HG03060 (cell line): ENCODE measurements around the gene TMEM179B.
A peak's percentile ranks its signal among the peaks of the same experiment; 100 is the strongest.
"Not testable (repeated sequence)": the region's sequence is repeated elsewhere in the genome, so short reads cannot be mapped to it uniquely, and the experiment has no call there.

Experiments
- ATAC-seq: cut with Tn5 transposase; IDR thresholded peaks from one replicate; pipeline ENCODE4 v1.9.1; 2021; ENCODE audit warnings: low read depth, moderate number of reproducible peaks; ENCODE audit not compliant: unreplicated experiment

Gene TMEM179B, protein sequence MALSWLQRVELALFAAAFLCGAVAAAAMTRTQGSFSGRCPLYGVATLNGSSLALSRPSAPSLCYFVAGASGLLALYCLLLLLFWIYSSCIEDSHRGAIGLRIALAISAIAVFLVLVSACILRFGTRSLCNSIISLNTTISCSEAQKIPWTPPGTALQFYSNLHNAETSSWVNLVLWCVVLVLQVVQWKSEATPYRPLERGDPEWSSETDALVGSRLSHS

DNA sequence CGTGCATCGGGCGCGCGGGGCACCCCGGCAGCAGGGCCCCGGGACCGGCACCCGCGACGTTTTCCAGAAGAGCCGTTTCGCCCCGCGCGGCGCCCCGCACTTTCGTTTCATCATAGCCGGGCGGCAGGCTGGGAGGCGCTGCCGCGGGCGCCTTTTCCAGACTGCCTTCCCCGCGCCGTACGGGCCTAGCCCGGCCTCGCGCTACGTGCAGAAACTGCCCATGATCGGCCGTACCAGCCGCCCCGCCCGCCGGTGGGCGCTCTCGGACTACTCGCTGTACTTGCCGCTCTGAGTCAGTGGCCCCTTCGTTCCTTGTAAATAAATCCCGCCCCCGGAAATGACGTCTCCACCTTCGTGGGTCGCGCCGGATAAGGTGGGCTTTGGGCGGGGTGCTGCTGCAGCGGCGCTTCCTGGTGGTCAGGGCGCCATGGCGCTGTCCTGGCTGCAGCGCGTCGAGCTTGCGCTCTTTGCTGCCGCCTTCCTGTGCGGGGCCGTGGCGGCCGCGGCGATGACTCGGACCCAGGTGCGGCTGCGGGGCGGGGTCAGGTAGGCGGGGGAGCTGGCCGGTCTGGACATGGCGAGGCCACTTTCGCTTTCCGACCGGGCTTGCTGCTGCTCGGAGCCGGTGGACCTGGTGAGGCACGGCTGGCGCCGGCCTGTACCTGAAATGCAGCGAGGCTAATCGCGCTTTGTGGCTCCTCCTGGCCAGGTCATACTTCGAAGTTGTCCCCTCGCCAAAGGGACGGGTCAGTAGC, at the start of gene TMEM179B:
Gene TMEM179B, plus strand, starts transcription at position 398 of the 755 bp plus-strand sequence. Its CDS starts 30 bp downstream, at position 428.
- ATAC-seq = peak; percentile 39

DNA sequence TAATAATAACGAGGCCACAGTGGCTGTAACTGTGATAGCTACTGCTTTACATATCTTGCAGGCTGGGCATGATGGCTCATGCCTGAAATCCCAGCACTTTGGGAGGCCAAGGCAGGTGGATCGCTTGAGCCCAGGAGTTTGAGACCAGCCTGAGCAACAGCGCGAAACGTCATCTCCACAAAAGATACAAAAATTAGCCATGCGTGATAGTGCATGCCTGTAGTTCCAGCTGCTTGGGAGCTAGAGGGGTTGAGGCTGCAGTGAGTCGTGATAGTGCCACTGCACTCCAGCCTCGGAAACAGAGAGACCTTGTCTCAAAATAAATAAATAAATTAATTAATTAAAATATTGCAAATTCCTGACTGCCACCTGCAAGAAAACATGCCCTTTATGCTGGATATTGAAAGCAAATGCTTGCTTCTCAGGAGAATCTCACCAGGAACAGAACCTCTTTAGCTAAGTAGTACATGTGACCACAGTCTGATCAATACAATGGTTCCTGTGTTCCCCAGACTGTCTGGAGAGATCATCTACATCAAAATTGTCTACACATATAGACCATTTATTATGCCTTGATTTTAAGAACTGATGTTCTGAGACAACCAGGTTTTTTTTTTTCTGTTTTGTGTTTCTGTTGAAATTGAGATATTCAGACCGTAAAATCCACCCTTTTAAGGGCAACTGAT, 39.6 kb upstream of the TMEM179B start:
- no peak for ATAC-seq

DNA sequence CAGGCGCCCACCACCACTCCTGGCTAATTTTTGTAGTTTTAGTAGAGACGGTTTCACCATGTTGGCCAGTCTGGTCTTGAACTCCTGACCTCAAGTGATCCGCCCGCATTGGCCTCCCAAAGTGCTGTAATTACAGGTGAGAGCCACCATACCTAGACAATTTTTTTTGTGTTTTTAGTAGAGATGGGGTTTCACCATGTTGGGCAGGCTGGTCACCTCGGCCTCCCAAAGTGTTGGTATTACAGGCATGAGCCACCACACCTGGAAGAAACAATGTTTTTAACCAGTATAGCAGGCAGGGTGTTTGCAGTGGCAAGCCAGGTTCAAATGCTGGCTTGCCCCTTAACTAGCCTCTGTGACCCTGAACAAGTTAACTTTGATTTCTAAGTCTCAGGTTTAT, 37.3 kb upstream of the TMEM179B start:
- ATAC-seq = not testable (repeated sequence)

DNA sequence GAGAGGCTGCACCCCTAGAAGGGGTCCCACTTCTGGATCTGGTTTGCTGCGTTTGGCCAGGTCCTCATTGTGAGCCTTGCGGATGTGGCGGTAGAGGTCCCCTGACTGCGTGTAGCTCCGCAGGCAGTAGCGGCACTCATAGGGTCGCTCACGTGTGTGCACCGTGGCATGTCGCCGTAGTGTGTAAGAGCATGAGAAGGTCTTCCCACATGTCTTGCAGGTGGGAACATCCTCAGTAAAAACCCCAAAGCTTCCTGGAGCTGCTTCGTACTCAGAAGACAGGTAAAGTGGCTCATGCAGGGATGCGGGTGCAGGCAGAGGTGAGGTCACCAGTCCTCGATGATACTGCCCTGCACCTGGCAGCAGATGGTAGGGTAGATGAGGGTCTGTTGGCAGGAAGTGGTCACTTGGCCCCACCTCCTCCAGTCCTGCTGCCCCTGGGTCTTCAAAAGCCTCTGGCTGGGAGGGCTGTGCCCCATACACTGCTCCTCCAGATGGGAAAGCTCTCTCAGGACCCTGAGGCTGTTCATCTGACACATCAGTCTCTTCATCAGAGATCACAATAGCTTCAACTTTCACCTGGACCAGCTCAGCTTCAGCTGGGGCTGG, 34.9 kb upstream of the TMEM179B start:
- ATAC-seq = no peak

DNA sequence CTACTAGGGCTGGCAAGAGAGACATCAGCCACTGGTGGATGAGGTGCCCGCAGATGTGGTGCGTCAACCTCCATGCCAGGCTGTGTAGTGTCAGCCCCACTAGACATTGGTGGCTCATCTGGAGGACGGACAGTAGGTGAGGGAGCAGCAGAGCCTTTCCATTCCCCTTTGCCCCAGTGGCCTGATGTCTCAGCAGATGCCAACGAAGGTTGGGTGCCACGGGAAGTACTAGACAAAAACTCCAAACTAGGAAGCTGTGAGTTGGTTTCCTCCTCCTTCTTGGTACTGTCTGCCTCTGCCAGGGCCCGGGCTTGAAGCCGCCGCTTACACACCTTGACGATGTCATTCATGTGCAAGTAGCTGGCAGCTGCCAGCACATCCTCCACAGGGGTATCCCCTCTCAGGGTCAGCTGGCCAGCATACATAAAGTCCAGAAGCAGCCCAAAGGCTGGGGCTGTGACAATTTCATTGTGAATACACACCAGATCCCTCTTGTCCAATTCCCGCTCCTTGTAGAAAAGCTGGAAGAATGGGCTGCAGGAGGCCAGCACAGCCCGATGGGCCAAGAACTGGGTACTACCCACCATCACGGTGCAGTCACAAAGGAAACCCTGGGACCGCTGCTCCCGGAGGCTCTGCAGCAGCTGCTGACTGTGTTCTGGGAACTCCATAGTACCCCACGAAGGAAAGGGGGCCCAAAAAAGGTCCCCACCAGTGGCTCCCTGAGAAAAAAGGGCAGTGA, 34.0 kb upstream of the TMEM179B start:
- ATAC-seq = no peak

DNA sequence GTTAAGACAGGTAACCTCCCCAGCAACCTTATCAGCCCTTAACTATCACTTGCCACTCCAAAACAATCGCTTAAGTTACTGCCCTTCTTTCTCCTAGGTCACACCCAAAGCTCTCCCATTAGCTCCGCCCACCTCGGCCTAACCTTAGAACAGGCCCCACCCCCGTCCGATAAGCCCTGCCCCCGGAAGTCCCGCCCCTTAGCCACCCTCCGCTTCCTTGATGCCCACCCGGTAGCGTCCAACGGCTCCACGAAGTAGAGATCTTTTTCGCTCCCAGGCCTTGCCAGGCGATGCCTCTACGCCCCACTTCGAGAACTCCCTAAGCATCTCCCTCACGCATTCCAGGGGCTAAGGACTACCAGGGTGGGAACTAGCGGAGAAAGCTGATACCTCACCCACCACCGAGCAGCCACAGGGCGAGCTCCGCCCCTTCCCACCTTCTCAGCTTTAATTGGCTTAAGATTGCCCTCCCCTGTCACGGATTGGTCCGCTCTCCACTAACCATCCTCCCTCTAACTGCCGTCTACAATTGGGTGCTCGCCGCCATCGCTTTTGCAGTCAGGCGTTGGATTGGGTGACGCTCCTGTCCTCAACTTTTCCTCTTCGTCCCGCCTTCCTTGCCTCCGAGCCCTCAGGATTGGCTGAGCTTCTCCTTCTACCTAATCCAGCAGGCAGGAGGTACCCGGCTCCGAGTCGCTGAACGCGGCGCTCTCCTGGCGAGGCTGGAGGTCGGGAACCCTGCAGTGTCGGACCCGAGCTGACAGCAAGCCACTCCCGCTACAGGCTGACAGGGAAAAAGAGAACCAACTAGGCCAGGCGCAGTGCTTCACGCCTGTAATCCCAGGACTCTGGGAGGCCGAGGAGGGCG, 33.2 kb upstream of the TMEM179B start, which contains the start of gene ZBTB3:
Gene ZBTB3, minus strand, starts transcription at position 425 of the 868 bp plus-strand sequence. CDS start 496 bp downstream, outside the sequence.
- ATAC-seq = peak; percentile 94

DNA sequence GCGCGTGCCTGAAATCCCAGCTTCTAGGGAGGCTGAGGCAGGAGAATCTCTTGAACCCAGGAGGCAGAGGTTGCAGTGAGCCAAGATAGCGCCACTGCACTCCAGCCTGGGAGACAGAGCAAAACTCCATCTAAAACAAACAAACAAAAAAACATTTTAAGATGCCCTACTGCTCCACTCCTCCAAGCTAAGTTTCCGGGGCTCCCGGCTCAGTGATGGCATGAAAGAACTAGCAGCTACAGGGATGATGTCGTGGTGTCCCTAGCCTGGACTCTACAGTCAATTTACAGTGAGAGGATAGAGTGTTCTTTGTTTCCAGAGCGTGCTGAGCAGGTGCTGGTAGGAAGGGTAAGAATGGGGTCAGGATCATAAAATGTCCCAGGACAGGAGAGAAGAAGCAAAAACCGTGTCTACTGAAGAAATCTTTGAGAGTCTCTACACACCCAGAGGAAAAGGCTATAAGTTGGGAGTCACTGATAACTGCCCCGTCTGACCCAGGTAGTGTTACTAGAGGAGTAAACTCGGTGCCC, 32.1 kb upstream of the TMEM179B start:
- ATAC-seq = no peak

DNA sequence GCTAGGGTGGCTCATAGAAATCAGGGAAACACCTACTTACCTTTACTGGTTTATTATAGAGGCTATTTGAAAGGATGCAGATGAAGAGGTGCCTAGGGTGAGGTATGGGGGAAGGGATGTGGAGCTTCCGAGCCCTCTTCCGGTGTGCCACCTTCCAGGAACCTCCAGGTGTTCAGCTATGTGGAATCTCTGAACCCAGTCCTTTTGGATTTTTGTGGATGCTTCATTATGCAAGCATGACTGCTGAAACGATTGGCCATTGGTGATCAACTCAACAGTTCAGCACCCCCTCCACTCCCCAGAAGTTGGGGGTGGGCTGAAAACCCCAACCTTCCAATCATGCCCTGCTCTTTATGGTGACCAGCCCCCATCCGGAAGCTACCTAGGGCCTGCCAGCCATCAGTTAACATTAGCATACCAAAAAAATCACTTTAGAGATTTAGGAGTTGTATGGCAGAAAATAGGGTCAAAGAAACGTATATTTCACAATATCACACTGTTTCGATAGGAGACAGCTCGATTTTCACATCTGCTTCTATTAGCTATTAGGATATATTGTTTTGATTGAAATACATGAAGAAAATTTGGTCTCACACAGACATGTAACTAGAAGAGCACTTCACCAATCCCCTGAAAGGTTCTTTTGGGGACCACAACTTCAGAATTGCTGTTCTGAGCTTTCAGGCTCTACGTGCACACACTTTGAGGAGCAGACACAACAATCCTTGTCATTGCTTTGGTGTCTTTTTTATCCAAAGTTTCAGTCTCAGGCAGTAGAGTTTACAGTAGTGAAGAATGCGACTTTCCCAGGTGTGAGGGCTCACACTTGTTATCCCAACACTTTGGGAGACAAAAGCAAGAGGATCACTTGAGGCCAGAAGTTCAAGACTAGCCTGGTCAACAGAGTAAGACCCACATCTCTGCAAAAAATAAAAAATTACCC, 29.1 kb upstream of the TMEM179B start:
- no peak for ATAC-seq

DNA sequence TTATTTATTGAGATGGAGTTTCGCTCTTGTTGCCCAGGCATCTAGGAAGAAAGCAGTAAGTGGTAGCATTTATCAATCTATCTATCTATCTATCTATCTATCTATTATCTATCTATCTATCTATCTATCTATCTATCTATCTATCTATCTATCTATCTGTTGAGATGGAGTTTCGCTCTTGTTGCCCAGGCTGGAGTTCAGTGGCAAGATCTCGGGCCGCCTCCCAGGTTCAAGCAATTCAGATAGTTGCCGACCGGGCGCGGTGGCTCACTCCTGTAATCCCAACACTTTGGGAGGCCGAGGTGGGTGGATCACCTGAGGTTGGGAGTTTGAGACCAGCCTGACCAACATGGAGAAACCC, 26.4 kb upstream of the TMEM179B start:
- not testable (repeated sequence) for ATAC-seq

DNA sequence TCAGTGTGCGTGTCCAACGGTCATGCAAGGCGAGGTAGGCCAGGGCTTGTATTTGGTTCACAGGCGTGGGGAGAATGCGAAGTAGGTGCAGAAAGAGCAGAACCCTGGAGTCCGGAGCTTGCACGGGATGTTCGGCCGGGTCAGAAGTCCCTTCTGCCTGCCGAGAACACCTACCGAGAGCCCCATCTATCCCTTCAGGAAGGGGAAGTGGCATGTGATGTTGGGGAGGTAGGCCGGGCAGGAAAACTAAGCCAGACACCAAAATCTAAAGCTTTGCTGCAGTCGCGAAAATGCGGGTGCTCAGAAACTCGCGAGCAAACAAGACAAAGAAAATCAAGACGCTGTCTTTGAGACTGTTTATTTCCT, 16.4 kb upstream of the TMEM179B start:
- no peak for ATAC-seq

DNA sequence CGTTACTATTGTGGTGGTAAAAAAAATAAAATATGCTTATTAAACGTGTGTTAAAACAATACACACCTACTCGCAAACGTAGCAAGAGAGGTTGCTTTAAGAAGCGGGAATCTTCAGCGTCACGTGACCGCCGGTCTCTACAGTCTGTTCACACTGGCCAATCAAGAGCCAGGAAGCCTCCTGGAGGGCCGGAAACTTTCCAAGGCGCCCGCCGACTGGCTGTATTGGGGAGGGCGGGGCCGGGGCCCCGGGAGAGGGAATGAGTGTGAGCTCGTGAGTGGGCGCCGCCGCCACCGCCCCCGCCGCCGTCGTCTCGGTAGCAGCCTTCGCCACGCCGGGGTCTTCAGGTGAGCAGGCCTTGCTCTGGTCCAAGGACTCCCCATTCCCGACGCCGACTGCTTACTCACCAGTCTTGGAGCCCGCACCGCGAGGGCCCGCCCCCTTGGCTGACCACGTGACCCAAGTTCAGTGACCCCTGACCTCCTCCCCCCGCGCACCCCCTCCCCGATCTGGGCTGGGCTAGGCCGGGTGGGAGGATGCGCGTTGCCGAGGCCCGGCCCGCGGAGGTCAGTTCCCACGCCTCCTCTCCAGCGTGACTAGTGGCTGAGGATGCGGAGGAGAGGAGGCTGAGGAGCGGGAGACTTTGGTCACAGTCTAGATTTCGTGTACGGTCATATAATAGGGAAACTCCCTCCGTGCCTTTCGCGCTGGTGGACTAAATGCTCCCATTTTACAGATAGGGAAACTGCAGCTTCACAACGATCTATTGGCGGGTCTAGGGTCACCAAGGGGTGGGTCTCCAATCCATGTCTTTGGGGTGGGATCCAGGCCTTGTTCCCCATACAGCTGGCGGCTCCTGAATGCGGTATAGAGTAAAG, 15.8 kb upstream of the TMEM179B start, which contains the start of gene TAF6L:
Gene TAF6L, plus strand, starts transcription at position 253 of the 878 bp plus-strand sequence. CDS start 4,388 bp downstream, outside the sequence.
- ATAC-seq = peak; percentile 69

DNA sequence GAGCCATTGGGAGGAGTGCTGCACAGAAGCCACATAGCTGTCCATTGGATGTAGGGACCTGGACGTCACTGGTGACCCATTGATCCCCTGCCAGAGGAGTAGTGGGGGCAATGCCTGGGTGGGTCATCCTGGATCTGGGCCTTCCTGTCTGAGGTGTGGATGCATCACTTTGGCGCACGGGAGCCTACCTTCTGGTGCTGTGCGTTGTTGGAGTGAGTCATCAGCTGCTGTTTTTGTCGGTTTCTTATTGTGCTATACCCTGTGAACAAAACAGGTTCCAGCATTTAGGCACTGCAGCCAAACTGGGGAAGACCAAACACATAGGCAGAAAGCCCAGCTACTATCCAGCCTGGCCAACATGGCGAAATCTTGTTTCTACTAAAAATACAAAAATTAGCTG, 12.8 kb upstream of the TMEM179B start:
- ATAC-seq = no peak

DNA sequence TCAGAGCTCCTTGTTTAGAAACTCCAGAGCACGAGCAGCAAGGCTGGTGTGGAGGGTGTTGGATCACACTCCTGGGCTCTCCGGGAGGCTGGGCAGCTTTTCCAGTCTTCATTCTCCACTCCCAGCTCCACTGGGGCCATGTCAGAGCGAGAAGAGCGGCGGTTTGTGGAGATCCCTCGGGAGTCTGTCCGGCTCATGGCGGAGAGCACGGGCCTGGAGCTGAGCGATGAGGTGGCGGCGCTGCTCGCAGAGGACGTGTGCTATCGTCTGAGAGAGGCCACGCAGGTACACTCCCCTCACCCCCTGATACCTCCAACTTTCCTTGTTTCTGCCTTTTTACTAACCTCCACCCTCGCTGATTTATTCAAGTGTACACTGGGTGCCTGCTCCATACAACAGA, 11.6 kb upstream of the TMEM179B start:
- ATAC-seq = no peak

DNA sequence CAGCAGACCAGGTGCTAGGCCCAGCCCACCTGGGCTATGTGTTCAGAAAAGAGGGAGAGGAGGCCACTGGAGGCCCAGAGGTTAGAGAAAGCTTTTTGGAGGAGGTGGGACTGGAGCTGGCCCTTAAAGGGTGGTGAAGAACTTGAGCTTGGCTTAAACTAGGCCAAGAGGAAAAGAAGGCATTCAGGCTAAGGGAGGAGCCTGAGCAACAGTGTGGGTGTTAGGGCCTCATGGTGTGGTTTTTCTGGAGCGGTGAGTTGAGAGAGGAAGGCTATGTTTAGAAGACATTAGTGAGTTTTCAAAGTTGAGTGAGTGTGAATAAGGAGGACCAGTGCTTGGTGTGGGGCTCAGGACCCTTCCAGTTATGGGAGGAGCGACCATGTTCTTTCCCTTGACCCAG, 9.8 kb upstream of the TMEM179B start:
- no peak for ATAC-seq

DNA sequence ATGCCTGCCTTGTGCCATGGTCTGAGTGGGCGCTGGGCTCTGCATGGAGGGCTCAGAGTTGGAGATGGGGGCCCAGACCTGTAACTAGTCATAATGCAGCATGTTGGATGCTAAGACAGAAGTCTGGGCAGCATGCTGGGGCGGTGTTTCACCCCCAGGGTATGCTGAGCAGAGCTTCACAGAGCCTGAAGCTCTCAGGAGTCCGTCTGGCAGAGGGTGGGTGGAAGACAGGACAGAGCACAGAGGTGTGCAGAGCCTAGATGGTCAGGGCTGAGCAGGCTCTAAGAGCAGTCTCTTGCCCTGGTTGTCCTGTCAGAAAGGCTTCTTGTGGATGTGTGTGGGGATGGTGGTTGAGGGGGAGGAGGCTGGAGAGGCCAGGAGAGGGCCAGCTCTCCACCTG, 8.8 kb upstream of the TMEM179B start:
- no peak for ATAC-seq

DNA sequence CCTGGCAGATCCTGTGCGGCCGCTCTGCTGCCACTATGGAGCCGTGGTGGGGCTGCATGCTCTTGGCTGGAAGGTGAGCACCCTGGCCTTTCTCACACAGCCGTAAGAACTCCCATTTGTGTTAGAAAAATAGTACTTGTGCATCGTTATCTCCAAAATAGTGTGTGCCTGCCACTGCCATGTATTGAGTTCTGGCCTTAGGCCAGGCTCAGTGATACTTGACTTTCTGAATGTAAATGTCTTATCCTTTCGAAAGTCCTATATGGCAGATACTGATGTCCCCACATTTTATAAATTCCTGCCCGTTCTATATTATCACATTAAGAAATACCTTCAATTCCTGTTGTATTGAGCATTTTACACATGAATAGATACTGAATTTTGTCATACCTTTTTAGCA, 4.4 kb upstream of the TMEM179B start:
- no peak for ATAC-seq
